Stimulated activated naive CD8-positive, alpha-beta T cell treated with anti-CD3 and anti-CD28 coated beads, Interleukin-15, Interleukin-2, amounts not matched to agents 100 U/mL and 50 U/mL, for 24 hours (primary cell): Measurements from ENCODE around the gene ERICH4.
"Not testable (repeated sequence)": the region's sequence is repeated elsewhere in the genome, so short reads cannot be mapped to it uniquely, and the experiment has no call there.

Source experiments
- ATAC-seq: fragments of 150-1000 bp; cut with Tn5 transposase; one replicate; pipeline ENCODE4 v1.10.0; 2021
- DNase-seq: peaks from one replicate; pipeline ENCODE4 v3.0.0; 2021

ERICH4 gene

GRCh38 chr19:41478875-41479756 lies 36.2 kb downstream of the ERICH4 start:
- DNase-seq (no peak), ATAC-seq (no peak)

DNA sequence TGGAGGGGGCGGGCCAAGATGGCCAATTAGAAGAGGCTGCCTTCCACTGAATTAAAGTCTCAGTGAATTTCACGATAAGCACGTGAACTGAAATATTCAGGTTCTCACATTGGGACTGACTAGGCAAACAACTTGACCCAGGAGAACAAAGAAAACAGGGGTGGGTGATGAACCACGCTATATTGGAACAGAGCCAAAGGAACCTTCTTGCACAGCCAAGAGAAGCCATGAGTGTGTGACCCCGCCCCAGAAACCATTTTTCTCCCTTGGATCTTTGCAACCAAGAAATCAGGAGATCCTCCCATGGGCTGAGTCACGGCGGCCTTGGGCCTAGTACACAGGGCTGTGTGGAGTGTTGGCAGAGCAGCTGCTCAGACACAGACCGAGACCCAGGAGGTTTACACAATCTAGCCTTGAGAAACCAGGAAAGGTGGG lies 36.8 kb downstream of the ERICH4 start:
- ATAC-seq = no peak
- no peak for DNase-seq

DNA sequence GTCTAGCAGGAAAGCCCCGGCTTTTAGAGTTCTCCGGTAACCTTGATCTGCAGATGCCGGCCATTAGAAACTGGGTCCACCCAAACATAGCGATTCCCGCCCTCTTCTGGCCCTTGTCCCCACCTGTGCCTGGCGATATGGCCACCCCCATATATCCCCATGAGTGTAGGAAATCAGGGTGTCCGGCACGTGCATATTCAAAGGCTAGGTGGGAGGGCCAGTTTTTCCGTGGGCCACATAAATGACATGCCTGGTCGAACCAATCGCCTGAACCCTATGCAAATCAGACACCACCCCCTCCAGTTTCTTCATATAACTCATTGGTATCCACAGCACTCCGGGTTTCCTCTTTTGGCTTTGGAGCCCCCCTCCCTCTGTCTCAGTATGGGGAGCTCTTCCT lies 37.4 kb downstream of the ERICH4 start:
- ATAC-seq = no peak
- DNase-seq = no peak

DNA sequence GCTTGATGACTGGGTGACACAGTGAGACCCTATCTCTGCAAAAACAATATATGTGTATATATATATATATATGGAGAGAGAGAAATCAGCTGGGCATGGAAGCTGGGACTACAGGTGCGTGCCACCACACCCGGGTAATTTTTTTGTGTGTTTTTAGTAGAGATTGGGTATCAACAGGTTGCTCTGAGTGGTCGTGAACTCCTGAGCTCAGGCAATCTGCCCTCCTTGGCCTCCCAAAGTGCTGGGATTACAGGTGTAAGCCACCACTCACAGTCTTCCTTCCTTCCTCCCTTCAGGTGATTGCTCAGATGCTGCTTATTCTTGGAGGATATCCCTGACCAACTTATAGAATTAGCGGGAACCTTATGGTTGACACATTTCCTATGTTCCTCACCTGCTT lies 41.9 kb downstream of the ERICH4 start:
- no peak for DNase-seq
- no peak for ATAC-seq

DNA sequence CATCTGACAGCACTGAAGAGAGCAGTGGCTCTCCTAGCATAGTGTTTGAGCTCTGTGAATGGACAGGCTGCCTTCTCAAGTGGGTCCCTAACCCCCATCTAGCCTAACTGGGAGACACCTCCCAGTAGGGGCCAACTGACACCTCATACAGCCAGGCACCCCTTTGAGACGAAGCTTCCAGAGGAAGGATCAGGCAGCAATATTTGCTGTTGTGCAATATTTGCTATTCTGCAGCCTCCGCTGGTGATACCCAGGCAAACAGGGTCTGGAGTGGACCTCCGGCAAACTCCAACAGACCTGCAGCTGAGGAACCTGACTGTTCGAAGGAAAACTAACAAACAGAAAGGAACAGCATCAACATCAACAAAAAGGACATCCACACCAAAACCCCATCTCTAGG lies 44.0 kb downstream of the ERICH4 start:
- not testable (repeated sequence) for ATAC-seq

DNA sequence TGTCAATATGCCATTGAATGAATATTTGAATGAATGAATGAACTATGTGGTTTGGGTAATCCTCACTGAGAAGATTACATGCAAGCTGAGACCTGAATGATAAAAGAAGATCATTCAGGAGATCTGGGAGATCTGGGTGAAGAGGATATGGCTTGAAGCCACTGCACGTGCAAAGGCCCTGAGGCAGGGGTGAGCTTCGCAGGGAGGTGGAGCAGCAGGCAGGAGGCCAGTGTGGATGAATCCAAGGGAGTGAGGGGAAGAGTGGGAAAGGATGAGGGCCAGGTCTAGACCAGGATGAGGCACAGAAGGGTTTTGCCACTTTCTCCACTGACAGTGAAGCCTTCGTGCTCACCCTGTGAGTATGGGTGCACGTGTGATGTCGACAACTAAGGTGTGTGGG lies 49.9 kb downstream of the ERICH4 start:
- DNase-seq (no peak), ATAC-seq (no peak)

More for the DNA sequence above, 44.0 kb downstream of the ERICH4 start:
- not testable (repeated sequence) for DNase-seq
